AG08395 (cell line): ENCODE data around the gene NTSR2.

Experiments used
- DNase-seq: peaks from one replicate; pipeline ENCODE4 v3.0.0; 2012; ENCODE audit warnings: mixed read lengths, low spot score

Gene NTSR2, protein sequence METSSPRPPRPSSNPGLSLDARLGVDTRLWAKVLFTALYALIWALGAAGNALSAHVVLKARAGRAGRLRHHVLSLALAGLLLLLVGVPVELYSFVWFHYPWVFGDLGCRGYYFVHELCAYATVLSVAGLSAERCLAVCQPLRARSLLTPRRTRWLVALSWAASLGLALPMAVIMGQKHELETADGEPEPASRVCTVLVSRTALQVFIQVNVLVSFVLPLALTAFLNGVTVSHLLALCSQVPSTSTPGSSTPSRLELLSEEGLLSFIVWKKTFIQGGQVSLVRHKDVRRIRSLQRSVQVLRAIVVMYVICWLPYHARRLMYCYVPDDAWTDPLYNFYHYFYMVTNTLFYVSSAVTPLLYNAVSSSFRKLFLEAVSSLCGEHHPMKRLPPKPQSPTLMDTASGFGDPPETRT

DNA sequence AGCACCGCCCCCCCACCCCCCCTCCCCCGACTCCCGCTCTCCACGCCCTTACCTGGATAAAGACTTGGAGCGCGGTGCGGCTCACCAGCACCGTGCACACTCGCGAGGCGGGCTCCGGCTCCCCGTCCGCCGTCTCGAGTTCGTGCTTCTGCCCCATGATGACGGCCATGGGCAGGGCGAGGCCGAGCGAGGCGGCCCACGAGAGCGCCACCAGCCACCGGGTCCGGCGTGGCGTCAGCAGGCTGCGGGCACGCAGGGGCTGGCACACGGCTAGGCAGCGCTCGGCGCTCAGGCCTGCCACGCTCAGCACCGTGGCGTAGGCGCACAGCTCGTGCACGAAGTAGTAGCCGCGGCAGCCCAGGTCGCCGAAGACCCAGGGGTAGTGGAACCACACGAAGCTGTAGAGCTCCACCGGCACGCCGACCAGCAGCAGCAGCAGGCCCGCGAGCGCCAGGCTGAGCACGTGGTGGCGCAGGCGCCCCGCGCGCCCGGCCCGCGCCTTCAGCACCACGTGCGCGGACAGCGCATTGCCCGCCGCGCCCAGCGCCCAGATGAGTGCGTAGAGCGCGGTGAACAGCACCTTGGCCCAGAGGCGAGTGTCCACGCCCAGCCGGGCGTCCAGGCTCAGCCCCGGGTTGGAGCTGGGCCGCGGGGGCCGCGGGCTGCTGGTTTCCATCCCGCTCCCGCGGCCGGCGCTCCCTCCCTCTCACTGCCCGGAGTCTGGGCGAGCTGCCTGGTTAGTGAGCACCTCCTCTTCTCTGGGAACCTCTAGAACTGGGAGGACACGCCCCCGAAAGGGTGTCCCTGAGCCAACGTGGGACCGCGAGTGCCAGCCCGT, at the start of gene NTSR2:
TSS of gene NTSR2 (minus strand) at position 742 of the 838 bp plus-strand sequence. CDS start at position 676, 66 bp downstream.
- DNase-seq, result peak; percentile 50

DNA sequence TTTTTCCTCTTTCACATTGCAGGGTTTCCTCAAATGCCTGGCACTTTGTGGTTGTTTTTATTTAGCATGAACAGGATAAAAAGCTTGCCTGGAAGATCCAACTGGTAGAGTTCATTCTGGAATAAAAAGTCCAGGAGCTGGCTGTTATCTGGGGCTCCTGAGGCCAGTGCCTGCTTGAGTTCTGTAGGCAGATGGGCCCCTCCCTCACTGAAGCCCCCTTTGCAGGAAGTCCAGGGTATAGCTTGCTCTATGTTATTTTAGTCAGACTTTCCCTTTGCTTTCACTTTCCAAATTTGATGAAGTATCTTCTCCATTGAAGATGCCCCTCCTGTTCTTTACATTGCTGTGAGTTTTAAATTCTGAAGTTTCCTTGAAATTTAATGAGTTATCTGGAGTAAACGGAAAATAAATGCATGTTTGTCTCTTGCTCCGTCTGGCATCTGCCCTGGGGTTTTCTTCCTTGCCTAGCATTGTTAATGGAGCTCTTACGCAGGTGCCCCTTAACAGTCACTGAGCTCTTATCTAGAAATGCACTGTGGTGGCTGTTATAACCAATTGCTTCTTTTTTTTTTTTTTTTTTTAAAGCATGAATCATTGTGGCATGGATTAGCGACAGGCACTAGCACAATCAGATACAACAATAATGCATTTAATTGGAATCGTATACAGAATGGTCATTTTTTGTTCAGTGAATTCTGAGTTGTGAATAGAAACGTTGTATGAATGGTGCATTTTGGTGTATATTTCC, 49.4 kb upstream of the NTSR2 start:
- no peak for DNase-seq

DNA sequence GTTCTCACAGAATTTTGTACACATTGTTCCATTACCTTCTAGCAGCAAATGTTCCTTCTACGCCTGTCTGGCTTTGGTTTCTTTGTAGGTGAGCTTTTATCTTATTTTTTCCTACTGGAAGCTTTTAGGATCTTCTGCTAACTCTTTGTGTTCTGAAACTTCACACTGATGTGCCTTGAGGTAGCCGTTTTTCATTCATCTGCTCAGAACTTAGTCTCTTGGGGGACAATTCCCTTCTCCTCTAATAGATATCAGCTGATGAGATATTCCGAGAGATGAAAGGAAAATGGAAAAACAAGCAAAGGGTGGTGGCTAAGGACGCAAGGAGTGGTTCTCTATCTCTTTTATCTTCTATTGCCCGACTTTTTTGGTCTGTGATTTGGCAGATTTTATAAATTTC, 48.6 kb upstream of the NTSR2 start:
- DNase-seq, result no peak

DNA sequence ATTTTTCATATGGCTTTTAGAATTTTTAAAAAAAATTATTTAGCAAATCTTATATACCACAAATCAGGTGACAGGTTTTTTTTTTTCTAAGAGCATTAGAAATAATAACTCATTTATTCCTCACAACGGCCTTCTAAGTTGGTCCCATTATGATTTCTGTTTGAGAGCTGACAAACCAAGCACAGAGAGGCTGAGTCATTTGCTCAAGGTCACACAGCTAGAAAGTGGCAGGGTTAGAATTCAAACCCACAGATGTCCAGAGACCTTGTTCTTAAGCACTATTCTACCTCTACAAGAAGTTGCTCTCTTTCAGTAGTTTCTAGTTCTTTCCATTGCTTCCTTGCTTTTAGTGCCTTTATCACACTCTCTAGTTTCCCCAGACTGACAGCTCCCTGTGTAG, 47.6 kb upstream of the NTSR2 start:
- DNase-seq, result no peak

DNA sequence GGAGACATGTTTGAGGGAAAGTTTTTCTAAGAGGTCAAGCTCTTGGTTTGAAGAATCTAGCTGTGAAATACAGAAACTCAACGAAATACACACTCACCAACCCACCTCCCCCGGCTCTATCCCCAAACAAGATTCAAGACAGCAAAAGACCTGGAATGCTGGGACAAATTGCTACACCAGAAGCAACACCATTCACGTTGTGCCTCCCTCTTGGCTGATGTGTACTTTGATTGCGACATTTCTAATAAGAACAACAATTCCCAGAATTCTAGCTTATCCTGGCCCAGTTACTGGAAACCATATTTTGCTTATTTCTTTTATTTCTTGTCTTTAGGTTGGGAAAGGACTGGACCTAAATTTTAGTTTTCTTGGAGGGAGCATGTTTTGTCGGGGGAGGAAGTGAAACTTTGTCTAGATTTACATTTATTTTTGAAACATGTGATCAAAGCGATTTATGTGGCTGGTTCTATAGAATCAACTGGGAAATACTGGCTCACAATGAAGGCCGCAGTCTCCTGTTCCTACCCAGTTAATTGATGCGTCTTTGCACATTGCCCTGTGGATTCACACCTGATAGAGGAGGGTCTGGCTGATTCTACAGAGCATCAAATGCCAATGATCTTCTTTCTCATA, 46.8 kb upstream of the NTSR2 start:
- peak; percentile 60 for DNase-seq

DNA sequence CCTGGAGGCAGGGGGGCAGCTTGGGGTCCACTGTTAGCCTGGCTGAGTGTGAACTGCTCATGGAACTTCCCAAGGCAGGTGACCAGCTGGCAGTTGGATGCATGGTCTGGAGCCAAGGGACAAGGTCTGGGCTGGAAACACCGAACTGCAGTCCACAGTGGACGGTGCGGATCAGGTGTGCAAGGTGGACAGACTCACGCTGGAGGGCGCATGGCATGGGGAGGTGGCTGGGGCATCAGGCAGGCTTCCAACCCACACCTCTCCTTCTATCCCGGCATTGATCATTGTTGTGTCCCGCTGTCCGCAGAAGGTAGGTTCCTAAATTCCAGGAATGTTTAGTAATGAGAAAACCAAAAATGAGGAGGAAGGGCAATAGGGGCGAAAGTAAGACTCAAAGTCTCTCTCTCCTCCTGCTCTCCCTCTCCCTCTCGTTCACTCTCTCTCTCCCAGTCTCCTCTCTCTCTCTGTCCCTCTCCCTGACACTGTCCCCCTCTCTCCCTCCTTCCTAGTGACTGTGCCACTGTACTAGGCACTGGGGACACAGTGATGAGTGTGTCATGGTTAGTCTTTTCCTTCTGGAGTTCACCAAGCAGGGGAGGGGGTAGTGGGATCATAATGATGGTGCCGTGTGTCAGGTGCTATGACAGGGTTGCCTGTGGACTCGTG, 46.1 kb upstream of the NTSR2 start:
- no peak for DNase-seq

DNA sequence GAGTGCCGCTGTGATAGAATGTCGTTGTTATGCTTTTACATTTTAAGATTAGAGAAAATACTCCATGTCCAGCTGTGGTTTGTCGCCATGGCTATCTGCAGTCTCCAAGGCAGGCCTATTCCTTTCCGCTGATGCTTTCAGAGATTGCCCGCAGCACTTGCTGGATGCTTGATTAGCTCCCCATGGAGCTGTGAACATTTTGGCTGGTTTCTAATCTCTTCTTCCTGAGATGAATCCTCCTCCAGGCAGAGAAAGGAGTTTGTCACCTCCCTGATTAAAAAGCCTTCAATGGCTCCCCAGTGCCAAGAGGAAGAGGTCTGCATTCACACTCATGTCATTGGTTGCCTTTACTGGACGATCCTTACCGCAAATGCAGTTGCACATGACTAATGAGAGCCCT, 43.8 kb upstream of the NTSR2 start:
- no peak for DNase-seq

DNA sequence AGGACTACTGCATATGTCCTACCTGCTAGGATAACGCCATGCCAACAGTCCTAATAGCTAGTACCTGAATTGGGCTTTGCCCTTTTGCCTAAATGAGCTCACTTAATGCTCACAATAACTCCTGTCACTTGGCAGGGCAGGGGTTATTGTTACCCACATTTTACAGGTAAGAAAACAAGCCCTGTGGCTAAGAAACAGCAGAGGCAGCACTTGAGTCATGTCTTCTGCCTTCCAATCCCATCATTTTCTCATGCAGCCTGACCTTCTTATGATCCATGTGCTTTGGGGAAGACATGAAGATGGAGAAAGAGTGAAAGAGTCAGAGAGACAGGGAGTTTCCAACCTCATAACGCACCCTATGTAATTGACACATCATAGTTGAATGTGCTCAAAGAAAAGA, 42.9 kb upstream of the NTSR2 start:
- no peak for DNase-seq

DNA sequence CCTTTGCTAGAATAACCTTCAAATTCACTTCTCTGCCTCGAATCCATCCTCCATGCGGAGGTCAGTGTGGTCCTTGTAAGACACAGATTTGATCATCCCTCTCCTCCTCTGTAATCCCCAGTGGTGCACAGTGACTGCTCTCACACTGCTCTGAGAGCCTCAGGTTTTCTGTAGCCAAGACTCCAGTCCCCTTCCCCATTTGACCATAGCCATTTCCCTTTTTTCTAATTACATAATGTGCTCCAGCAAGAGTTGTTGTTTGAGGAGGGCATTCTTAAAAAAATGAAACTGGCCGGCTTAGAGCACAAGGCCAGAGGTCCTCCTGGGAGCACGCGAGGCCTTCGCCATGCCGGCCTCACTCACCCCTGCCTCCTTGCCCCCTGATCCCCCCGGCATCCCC, 41.8 kb upstream of the NTSR2 start:
- DNase-seq, result no peak

DNA sequence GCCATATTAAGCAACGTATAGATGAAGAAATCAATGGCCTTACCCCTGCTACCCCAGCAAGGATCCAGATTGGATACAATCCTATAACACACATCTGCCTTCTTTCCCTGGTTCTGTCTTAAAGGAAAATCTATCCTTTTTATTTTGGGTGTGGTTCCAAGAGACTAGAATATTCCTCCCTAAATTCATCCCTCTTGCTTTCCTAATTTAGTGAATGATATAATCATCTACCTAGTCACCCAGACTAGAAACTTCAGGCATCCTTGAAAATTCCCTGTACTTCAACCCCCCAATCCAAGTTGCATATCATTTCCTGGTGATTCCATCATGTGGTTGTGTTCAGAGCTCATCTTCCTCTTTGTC, 41.3 kb upstream of the NTSR2 start:
- DNase-seq, result no peak

DNA sequence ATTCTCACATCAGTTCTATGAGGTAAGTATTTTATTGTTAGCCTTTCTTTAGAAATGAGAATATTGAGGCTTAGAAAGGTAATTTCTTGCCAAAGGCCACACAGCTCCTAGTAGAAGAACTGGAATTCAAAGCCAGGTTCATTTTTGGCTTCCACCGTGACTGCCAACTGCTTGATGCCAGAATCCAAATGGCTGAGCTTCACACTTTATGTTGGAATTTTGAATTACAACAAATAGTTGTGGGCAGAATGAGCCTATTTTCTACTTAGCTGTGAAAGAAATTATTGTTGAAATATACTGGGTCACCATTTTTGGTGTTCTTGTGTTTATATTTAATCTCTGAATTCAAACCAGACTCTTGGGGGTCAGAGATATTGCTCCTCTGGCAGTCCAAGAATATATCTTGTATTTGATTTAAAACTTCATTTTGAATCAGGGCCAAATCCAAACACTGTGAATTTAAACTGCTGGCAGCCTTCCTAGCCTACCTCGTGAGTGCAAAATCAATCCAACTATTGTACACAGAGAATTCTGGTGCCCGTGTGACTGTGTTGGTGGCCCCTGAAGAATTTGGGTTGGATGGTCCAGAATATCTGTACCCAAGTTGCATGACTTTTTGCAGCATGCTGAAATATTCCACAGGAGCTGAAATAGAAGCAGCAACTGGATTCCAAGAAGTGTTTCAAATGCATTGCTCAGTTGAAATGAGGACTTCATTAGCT, 40.8 kb upstream of the NTSR2 start:
- no peak for DNase-seq

DNA sequence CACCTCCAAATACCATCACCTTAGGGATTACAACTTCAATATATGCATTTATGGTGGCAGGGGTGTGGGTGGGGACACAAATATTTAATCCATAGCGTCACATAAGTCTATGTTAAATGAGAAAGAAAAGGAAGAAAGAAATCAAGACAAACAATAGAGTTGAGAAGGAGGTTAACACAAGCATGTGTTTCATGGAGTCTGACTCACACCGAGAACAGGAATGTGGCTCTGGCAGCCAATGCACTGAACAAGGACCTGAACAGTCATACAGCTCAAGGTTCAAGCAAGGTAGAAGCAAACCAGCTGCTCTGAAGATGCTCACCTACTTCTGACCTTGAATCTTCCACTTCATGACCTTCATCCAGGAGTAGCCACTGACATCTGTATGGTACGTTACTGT, 40.2 kb upstream of the NTSR2 start:
- DNase-seq, result peak; percentile 91

DNA sequence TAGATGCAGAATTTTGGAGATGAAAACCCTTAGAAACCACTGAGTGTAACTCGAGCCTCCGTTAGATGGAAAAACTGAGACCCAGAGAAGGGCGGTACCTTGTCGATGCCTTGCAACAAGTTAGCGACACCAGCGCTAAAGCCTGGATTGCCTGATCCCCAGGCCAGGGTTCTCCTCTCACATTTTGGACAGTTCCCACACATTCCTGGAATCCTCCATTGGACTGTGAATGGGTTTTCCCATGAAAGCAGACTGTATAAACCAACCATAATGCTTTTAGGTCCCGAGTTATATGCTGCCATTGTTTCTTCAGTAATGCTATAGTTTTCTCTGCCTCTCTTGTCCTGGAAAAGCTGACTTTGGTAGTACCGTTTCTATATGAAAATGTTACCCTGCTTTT, 39.3 kb upstream of the NTSR2 start:
- DNase-seq, result no peak

DNA sequence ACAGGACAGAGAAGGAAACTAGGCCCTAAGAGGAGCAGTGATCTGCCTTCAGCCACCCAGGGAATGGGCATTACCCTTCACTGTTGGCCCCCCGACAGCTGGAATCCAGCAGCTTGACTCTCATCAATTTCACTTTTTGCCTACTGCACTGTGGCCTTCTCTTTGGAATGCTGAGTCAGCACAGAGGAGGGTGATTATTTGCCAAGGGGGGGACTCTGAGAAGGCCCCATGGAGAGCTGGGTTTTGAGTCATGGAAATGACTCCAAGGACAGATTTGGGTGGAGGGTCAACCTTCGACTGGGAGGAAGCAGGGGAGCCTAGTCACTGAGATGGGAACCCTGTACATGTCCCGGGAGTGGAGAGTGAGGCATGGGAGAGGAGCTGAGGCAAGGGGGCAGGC, 38.1 kb upstream of the NTSR2 start:
- DNase-seq, result no peak

DNA sequence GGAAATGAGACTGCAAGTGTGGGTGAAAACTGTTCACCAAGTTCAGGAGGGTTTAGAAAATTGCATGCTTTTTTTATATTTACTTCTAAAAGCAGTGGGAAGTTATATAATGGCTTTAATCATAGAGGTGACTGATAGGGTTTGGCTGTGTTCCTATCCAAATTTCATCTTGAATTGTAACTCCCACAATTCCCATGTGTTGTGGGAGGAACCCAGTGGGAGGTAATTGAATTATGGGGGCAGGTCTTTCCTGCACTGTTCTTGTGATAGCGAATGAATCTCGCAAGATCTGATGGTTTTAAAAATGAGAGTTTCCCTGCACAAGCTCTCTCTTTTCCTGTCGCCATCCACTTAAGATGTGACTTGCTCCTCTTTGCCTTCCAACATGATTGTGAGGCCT, 35.7 kb upstream of the NTSR2 start:
- DNase-seq, result no peak

DNA sequence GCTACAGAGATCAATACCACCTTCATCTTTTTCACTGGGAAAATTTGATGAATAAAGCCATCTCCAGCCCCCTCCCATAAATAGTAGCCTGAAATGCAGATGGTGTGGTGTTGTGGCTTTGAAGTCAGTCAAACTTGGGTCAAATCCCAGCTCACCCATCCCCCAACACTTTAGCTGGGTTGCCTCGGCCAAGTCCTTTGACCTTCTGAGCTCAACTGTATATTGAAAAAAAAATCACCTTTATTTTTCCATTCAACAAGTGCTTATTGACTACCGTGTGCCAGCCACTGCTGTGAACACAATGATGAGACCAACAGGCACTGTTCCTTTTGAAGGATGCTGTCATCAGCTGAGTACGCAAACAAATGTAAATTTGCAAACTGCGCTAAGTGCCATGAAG, 35.1 kb upstream of the NTSR2 start:
- no peak for DNase-seq

DNA sequence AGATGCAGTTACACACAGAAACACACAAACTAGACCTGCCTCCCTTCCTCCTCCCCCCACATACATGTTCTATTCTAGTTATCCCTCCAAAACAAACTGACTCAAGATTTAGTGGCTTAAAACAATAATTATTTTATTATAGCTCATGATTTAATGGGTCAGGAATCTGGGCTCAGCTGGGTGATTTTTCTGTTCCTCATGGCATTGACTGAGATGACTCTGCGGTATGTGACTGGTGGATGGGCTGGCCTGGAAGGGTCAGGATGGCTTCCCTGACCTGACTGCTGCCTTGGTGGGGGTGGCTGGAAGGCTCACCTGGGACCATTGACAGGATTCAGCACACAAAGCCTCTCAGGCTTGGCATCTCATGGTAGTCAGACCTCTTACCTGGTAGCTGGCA, 33.7 kb upstream of the NTSR2 start:
- peak; percentile 30 for DNase-seq

DNA sequence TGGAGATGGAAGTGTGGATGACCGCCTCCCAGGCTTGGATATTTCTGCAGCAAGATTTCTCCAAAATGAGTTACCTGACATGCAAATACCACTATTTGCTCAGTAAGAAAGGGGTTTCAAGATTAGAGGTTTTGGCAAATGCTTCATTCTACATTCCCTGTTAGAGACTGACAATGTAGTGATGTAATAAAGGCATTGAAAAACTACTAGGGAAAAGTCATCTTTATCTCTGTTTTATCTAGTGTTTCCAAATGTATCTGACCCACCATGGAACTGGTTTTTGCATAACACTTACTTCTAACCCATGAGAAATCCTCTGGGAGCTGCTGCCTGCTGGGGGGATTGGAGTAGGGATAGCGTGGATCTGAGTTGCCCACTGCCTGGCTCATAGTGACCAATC, 33.0 kb upstream of the NTSR2 start:
- DNase-seq, result no peak

DNA sequence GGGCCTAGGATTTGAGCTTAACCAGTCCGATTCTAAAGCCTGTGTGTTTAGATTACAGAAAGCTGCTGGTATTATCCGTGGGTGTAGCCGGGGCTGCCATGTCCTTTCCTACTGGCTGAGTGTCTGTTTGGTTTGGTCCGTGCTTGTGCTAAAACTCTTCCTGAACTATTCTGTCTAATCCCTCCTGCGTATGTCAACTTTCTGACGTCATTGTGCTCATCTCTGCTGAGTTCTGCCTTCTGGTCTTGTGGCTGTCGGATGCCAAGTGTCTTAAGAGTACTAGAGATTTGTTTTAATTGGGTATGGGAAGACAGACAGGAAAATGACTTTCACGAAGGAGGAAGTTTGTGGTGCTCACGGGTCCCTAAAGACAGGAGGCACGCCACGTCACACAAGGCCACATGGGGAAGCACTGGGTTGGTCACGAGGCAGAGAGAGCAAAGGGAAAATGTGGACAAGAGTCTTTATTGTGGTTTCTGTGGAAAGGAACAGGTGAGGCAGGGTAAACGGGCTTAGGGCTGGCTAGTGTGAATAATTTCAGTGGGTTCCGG, 31.8 kb upstream of the NTSR2 start:
- no peak for DNase-seq

DNA sequence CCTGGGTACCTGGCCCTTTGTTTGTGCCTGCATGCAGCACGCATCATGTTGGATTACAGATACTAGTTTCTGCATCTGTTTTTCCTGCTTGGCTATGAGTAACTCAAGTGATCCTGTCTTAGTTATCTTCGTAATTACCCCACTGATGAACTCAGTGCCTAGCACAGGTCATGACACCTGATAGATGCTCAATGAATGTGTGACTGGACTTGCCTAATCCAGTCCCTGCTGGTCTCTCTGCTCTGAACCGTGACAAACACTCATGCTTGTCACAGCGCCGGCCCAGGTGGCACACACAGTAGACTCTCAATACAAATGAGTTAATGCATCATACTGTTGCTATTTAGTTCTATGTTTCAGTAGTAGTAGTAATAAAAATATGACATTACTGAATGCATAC, 31.2 kb upstream of the NTSR2 start:
- DNase-seq, result no peak
